Measurements from ENCODE around the gene MAD1L1. TPM values are rescaled to one million over a fixed set of nuclear protein-coding genes. Genes with fewer than 3 reads are reported as not detected.
A peak's percentile ranks its signal among the peaks of the same experiment; 100 is the strongest.

MAD1L1 gene
- total and polyA plus RNA-seq, 2 of the 13 experiments (the other 11 are each of a cell fraction or from before 2014, with no cell fraction given), result 17.4 to 64.7 TPM

DNA sequence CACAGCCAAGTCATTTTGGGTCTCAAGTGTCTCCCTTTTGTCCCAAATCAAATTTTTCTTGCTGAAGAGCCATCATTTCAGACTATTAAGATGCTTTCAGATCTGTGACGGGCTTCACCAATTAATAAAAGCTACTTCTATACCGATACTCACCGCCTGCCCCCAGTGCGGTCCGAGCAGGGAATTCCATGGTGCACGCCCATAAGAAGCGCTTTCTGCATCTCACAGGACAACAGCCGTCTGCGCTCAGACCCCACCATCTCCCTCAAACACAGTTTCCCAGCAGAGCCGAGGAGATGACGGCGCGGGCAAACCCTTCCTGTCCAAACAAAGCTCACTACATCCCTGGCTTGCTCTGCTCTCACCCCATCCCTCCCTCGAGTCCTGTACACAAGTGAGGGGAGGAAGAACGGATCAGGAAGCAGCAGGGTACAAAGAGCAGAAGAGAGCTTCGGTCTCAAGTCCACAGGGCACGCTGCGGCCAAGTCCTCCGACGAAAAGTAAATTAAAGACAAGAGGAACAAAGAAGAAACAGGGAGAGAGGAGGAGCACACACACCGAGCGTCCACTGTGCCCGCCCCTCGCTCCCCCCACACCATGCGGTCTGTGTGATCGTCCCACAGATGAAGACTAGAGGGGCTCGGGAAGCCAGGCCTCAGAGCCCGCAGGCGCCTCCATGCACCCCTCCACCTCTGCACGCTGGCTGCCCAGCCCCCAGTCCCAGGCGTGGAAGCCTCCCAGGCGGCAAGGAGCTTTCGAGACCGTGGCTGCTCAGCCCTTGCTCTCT is 121.9 kb downstream of the MAD1L1 start (continued):
- TF ChIP-seq, protein P1, sequence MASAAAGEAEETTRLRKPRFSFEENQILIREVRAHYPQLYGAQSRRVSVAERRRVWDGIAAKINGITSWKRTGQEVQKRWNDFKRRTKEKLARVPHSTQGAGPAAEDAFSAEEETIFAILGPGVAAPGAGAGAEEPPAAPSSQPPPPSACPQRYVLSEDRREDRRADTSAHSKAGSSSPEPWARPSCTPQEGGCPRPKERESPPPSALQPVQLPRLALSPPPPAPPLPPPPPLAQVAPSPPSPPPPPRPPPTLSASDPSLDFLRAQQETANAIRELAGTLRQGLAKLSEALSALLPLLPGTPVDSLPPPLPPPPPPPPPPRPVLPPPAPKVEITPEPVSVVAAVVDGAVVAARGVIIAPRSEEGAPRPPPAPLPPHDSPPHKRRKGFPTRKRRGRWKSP (CRISPR knock-in tag; IDR thresholded peaks at IDR 0.05), result 0 out of 2 replicates have a peak, but pooled peaks have one; percentile 54
- TF ChIP-seq NFE2L2 (IDR thresholded peaks at IDR 0.05; ENCODE audit: low read length), result no peak
- TF ChIP-seq, protein P2, sequence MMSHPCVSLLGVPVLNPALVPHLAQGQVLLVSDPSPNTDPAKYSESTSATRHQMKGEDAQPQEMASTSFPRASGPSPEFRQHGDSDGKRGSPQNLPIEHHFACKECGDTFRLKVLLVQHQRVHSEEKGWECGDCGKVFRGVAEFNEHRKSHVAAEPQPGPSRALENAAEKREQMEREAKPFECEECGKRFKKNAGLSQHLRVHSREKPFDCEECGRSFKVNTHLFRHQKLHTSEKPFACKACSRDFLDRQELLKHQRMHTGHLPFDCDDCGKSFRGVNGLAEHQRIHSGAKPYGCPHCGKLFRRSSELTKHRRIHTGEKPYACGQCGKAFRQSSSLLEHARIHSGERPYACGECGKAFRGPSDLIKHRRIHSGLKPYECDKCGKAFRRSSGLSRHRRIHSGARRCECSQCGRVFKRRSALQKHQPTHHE (CRISPR knock-in tag; IDR thresholded peaks at IDR 0.05; ENCODE audit: borderline replicate concordance), result no peak
- 0 out of 2 replicates have a peak, but pooled peaks have one; percentile 55 for TF ChIP-seq SALL2 (CRISPR knock-in tag; IDR thresholded peaks at IDR 0.05)
- TF ChIP-seq MED13 (CRISPR knock-in tag; IDR thresholded peaks at IDR 0.05), result no peak
- TF ChIP-seq SRF (IDR thresholded peaks at IDR 0.05; ENCODE audit: low read depth, low read length), result no peak
- TF ChIP-seq ZNF501 (CRISPR knock-in tag; IDR thresholded peaks at IDR 0.05), result peak; percentile 32; the same call in 1 of the 2 replicates
- no peak for TF ChIP-seq JUNB (CRISPR knock-in tag; IDR thresholded peaks at IDR 0.05; ENCODE audit: borderline replicate concordance)
- TF ChIP-seq NCOA2 (CRISPR knock-in tag; IDR thresholded peaks at IDR 0.05), result peak; percentile 85
- TF ChIP-seq, protein P3, sequence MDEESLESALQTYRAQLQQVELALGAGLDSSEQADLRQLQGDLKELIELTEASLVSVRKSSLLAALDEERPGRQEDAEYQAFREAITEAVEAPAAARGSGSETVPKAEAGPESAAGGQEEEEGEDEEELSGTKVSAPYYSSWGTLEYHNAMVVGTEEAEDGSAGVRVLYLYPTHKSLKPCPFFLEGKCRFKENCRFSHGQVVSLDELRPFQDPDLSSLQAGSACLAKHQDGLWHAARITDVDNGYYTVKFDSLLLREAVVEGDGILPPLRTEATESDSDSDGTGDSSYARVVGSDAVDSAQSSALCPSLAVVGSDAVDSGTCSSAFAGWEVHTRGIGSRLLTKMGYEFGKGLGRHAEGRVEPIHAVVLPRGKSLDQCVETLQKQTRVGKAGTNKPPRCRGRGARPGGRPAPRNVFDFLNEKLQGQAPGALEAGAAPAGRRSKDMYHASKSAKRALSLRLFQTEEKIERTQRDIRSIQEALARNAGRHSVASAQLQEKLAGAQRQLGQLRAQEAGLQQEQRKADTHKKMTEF (CRISPR knock-in tag; IDR thresholded peaks at IDR 0.05), result peak; percentile 89
- TF ChIP-seq, protein P4, sequence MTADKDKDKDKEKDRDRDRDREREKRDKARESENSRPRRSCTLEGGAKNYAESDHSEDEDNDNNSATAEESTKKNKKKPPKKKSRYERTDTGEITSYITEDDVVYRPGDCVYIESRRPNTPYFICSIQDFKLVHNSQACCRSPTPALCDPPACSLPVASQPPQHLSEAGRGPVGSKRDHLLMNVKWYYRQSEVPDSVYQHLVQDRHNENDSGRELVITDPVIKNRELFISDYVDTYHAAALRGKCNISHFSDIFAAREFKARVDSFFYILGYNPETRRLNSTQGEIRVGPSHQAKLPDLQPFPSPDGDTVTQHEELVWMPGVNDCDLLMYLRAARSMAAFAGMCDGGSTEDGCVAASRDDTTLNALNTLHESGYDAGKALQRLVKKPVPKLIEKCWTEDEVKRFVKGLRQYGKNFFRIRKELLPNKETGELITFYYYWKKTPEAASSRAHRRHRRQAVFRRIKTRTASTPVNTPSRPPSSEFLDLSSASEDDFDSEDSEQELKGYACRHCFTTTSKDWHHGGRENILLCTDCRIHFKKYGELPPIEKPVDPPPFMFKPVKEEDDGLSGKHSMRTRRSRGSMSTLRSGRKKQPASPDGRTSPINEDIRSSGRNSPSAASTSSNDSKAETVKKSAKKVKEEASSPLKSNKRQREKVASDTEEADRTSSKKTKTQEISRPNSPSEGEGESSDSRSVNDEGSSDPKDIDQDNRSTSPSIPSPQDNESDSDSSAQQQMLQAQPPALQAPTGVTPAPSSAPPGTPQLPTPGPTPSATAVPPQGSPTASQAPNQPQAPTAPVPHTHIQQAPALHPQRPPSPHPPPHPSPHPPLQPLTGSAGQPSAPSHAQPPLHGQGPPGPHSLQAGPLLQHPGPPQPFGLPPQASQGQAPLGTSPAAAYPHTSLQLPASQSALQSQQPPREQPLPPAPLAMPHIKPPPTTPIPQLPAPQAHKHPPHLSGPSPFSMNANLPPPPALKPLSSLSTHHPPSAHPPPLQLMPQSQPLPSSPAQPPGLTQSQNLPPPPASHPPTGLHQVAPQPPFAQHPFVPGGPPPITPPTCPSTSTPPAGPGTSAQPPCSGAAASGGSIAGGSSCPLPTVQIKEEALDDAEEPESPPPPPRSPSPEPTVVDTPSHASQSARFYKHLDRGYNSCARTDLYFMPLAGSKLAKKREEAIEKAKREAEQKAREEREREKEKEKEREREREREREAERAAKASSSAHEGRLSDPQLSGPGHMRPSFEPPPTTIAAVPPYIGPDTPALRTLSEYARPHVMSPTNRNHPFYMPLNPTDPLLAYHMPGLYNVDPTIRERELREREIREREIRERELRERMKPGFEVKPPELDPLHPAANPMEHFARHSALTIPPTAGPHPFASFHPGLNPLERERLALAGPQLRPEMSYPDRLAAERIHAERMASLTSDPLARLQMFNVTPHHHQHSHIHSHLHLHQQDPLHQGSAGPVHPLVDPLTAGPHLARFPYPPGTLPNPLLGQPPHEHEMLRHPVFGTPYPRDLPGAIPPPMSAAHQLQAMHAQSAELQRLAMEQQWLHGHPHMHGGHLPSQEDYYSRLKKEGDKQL (CRISPR knock-in tag; IDR thresholded peaks at IDR 0.05; ENCODE audit: low read depth), result peak; percentile 34; the same call in 1 of the 2 replicates
- TF ChIP-seq MYC (CRISPR knock-in tag; IDR thresholded peaks at IDR 0.05; ENCODE audit: borderline replicate concordance), result peak; percentile 92
- no peak; the same call in 1 of the 2 replicates for TF ChIP-seq ZNF143 (CRISPR knock-in tag; IDR thresholded peaks at IDR 0.05)

Data from HepG2 (cell line).